HG03175 (cell line): ENCODE results near the gene RBM47.
A peak's percentile ranks its signal among the peaks of the same experiment; 100 is the strongest.

Experiments used
- ATAC-seq: cut with Tn5 transposase; IDR thresholded peaks from one replicate; pipeline ENCODE4 v1.9.1; 2021; ENCODE audit warnings: mild to moderate bottlenecking, moderate library complexity; ENCODE audit not compliant: unreplicated experiment

The RBM47 gene

GRCh38 chr4:40626183-40626990 is 3.3 kb downstream of the RBM47 start:
- ATAC-seq, result no peak

GRCh38 chr4:40623707-40624106 is 6.0 kb downstream of the RBM47 start:
- no peak for ATAC-seq

GRCh38 chr4:40622913-40623312 is 6.8 kb downstream of the RBM47 start:
- ATAC-seq, result peak; percentile 37

GRCh38 chr4:40621592-40622512 is 7.8 kb downstream of the RBM47 start:
- peak; percentile 66 for ATAC-seq

- ATAC-seq, result no peak
Observed at GRCh38 chr4:40621229-40621591, 8.5 kb downstream of the RBM47 start.

- ATAC-seq, result no peak
Observed at GRCh38 chr4:40619600-40619999, 10.1 kb downstream of the RBM47 start.

GRCh38 chr4:40617872-40618271 is 11.8 kb downstream of the RBM47 start:
- no peak for ATAC-seq

GRCh38 chr4:40614031-40614430 is 15.6 kb downstream of the RBM47 start:
- no peak for ATAC-seq

- ATAC-seq, result no peak
Observed at GRCh38 chr4:40613456-40613855, 16.2 kb downstream of the RBM47 start.

GRCh38 chr4:40612831-40613230 is 16.8 kb downstream of the RBM47 start:
- no peak for ATAC-seq

GRCh38 chr4:40612283-40612682 is 17.4 kb downstream of the RBM47 start:
- no peak for ATAC-seq

GRCh38 chr4:40608628-40609027 is 21.0 kb downstream of the RBM47 start:
- no peak for ATAC-seq

GRCh38 chr4:40607221-40607620 is 22.4 kb downstream of the RBM47 start:
- no peak for ATAC-seq

GRCh38 chr4:40606239-40606767 is 23.4 kb downstream of the RBM47 start:
- no peak for ATAC-seq

- no peak for ATAC-seq
Observed at GRCh38 chr4:40603281-40603680, 26.4 kb downstream of the RBM47 start.

GRCh38 chr4:40601641-40602040 is 28.0 kb downstream of the RBM47 start:
- no peak for ATAC-seq

GRCh38 chr4:40600850-40601249 is 28.8 kb downstream of the RBM47 start:
- no peak for ATAC-seq

- ATAC-seq, result no peak
Observed at GRCh38 chr4:40599431-40599830, 30.2 kb downstream of the RBM47 start.

GRCh38 chr4:40596522-40596921 is 33.1 kb downstream of the RBM47 start:
- no peak for ATAC-seq

GRCh38 chr4:40595981-40596380 is 33.7 kb downstream of the RBM47 start:
- no peak for ATAC-seq

- no peak for ATAC-seq
Observed at GRCh38 chr4:40594261-40595178, 35.1 kb downstream of the RBM47 start.
